Fibroblast of villous mesenchyme (primary cell): ENCODE data around the gene KLF11. TPM values are rescaled to one million over a fixed set of nuclear protein-coding genes. Genes with fewer than 3 reads are reported as not detected.
"Not testable (repeated sequence)": the region's sequence is repeated elsewhere in the genome, so short reads cannot be mapped to it uniquely, and the experiment has no call there.

Experiments
- DNase-seq: peaks from one replicate; pipeline ENCODE4 v3.0.0-alpha.2; 2010; ENCODE audit warnings: low read depth
- H3K4me3 ChIP-seq: 2 replicates; pipeline ENCODE4 v1.5.1; 2011; ENCODE audit warnings: low read depth, mild to moderate bottlenecking, low read length
- CTCF ChIP-seq: IDR thresholded peaks from 2 replicates; pipeline ENCODE4 v1.5.1; 2012; ENCODE audit warnings: low read depth, mild to moderate bottlenecking, low read length; ENCODE audit not compliant: insufficient read depth
- total RNA-seq: library from RNA; depleted of rRNA; stranded (reverse); fragments of >200 nt; gene quantifications from 2 replicates; pipeline ENCODE4 v1.2.3, GENCODE V29; 2012

Gene KLF11
- total RNA-seq, 1 donor = 6.9 TPM

GRCh38 chr2:10085668-10086059 is 42.3 kb downstream of the KLF11 start:
- no peak overlapping the region for H3K4me3 ChIP-seq
- no peak for TF ChIP-seq CTCF
- no peak for DNase-seq

- no peak for TF ChIP-seq CTCF
- DNase-seq = no peak
- H3K4me3 ChIP-seq = no peak overlapping the region
These were observed 43.6 kb downstream of the KLF11 start for GRCh38 chr2:10086950-10087349.

GRCh38 chr2:10087360-10087759 is 44.0 kb downstream of the KLF11 start:
- no peak overlapping the region for H3K4me3 ChIP-seq
- TF ChIP-seq CTCF = no peak
- no peak for DNase-seq

GRCh38 chr2:10089565-10090190 is 46.3 kb downstream of the KLF11 start:
- no peak overlapping the region for H3K4me3 ChIP-seq
- TF ChIP-seq CTCF = no peak
- no peak for DNase-seq

- no peak for TF ChIP-seq CTCF
- no peak overlapping the region for H3K4me3 ChIP-seq
- no peak for DNase-seq
These were observed 48.0 kb downstream of the KLF11 start for GRCh38 chr2:10091182-10091888.

- DNase-seq, H3K4me3 ChIP-seq: not testable (repeated sequence)
These were observed 48.5 kb downstream of the KLF11 start for GRCh38 chr2:10091889-10092244.

- TF ChIP-seq CTCF = no peak
- DNase-seq = no peak
- H3K4me3 ChIP-seq = no peak overlapping the region
These were observed 51.0 kb downstream of the KLF11 start for GRCh38 chr2:10094271-10094814.
